GM20000 (cell line): ENCODE results near the gene LCNL1.

Source experiments
- DNase-seq: peaks from one replicate; pipeline ENCODE4 v3.0.0; 2012; ENCODE audit warnings: low spot score
- TF ChIP-seq, protein P1 (sequence below): IDR thresholded peaks from 2 replicates; pipeline ENCODE4 v1.5.1; 2012; ENCODE audit warnings: mild to moderate bottlenecking, control low read depth; ENCODE audit errors: extremely low read depth, missing control alignments

Gene LCNL1

DNA sequence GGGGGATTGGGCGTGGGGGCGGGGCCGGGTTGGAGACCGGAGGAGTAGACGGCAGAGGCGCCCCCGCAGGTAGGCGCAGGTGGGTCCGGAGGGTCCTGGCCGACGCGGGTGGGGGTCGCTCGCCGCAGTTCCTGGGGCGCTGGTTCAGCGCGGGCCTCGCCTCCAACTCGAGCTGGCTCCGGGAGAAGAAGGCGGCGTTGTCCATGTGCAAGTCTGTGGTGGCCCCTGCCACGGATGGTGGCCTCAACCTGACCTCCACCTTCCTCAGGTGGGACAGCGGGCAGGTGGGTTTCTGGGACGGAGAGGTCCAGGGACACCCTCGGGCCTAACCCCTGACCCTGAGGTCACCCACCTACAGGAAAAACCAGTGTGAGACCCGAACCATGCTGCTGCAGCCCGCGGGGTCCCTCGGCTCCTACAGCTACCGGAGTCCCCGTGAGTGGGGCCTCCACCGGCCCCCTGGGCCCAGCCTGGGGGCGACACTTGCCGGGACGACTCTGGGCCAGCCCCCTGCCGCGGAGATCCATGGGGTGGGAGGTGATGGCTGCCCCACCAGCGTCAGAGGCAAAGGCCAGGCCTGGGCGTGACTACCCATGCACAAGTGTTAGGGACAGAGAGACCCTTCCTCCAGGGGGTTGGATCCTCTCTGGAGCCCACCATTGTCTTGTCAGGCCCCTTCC is 3.8 kb upstream of the LCNL1 start:
- no peak for DNase-seq
- TF ChIP-seq, protein P1, sequence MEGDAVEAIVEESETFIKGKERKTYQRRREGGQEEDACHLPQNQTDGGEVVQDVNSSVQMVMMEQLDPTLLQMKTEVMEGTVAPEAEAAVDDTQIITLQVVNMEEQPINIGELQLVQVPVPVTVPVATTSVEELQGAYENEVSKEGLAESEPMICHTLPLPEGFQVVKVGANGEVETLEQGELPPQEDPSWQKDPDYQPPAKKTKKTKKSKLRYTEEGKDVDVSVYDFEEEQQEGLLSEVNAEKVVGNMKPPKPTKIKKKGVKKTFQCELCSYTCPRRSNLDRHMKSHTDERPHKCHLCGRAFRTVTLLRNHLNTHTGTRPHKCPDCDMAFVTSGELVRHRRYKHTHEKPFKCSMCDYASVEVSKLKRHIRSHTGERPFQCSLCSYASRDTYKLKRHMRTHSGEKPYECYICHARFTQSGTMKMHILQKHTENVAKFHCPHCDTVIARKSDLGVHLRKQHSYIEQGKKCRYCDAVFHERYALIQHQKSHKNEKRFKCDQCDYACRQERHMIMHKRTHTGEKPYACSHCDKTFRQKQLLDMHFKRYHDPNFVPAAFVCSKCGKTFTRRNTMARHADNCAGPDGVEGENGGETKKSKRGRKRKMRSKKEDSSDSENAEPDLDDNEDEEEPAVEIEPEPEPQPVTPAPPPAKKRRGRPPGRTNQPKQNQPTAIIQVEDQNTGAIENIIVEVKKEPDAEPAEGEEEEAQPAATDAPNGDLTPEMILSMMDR, result no peak

DNA sequence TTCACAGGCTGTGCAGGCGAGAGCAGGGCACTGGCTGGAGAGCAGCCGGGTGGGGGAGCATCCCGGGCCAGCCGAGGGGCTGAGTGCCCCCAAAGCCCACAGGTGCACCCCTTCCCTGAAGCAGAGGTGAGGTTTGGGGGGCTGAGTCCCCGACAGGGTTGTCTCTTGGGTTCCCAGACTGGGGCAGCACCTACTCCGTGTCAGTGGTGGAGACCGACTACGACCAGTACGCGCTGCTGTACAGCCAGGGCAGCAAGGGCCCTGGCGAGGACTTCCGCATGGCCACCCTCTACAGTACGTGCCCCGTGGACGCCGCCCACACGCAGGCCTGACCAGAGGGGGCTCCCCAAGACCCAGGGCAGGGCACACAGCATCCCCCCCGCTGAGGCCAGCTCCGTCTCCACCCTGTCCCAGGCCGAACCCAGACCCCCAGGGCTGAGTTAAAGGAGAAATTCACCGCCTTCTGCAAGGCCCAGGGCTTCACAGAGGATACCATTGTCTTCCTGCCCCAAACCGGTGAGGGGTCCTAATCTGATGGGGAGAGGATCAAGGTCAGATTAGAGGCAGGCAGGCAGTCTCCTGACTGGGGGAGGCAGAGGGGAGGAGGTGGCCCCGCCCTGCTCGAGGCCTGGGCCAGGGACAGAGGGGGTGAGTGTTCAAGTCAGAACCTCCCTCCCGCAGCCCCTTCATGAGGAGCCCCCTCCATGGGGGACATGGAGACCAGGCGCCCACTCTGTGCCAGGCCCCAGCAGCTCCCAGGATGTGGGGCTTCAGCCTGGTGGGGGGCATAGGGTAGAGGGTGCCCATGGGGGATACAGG is 2.8 kb upstream of the LCNL1 start:
- no peak for DNase-seq
- TF ChIP-seq, protein P1, result no peak

DNA sequence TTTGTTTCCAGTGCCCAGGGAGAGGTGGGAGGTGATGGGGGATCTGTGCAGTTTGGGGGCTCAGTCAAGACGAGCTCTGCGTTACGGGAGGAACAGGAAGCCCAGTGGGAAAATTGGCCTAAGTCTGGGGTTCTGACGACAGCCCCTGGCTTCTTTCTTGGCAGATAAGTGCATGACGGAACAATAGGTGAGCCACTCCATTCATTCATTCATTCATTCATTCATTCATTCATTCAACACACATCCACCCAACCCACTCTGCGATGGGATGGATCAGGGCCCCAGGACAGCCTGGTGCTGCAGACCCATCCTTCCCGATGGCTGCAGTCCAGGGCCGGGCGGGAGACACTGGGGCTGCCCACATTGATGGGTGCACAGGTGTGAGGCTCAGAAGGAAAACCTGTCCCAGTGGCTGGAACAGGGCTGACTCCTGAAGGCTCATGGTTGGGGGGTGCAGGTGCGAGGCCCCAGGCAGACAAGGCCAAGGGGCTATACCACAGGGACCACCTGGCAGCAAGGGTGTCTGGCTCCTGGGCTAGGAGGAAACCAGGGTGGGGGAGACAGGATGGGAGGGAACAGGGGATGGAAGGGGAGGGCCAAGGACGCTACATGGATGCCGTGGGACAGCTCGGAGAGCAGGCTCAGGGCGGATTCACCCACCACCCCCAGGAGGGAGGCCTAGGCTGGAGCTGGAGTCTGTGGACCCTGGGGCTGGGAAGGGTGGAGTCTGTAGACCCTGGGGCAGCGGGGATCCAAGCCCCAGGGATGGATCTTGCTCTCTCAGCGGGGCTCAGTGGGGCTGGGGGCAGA is 1.9 kb upstream of the LCNL1 start:
- no peak for DNase-seq
- TF ChIP-seq, protein P1, result no peak

DNA sequence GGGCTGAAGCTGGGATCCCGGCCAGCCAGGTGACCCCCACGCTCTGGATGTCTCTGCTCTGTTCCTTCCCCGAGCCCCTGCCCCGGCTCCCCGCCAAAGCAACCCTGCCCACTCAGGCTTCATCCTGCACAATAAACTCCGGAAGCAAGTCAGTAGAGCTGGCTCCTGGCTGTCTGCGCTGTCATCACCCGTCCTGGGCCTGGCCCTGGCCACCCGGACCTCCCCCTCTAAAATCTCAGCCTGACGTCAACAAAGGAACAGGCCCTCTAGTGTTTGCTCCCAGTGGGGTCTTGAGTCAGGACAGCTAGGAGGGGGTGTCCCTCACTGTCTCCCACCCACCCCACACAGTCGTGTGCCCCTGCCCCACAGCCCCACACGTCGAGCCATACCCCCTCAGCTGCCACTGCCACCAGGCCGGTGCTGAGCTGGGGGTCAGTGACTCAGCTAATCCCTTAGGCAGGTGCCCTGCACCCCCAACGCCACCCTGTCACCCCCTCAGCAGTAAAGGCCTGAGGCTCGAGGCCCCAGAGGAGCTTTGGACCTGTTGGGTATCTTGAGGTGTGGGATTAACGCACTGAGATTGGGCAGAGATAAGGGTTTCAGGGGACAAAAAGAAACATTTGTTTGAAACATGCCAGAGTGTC is 1.1 kb upstream of the LCNL1 start:
- DNase-seq, result no peak
- TF ChIP-seq, protein P1, result no peak

DNA sequence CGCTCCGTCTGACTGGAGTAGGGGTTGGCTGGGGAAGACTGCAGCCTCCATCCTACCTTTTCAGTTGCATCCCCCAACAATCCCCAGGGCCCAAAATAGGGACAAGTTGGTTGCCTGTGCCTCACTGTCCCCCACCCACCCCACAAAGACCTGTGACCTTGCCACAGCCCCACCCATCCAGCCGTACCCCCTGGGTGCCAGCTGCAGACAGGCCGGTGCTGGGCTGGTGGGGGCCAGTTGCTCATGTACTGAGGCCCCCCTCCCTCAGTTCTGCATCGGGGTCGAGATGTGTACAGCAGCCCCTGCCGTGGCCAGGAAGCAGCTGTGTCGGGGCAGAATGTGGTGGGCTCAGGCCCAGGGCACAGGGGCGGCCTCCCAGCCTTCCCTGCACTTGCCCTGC is 374 bp downstream of the LCNL1 start:
- DNase-seq, result no peak
- TF ChIP-seq, protein P1, result no peak

DNA sequence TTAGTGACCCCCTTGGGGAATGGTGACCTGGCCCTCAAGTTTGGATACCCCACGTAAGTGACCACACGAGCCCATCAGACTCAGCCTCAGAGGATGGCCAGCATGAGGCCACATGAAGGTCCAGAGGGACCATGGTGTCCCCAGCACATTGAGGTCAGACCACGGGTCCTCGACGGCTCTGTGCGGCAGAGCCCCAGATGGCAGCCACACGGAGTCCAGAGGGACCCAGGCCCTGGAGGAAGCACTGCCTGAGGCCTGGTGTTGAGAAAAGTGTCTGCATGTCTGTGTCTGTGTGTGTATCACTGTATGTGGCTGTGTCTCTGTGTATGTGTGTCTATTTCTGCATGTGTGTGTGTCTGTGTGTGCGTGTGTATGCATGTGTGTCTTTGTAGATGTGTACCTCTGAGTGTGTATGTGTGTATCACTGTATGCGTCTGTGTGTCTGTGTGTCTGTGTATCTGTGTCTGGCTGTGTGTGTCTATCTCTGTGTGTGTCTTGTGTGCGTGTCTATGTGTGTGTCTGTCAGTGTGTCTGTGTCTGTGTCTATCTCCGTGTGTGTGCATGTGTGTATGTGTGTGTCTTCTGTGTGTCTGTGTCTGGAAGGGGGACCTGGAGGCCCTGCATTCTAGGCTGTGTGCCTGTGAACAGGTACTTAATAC is 992 bp downstream of the LCNL1 start:
- TF ChIP-seq, protein P1, result no peak
- no peak for DNase-seq
